ENCODE results near the gene ZNF500.

Gene ZNF500

DNA sequence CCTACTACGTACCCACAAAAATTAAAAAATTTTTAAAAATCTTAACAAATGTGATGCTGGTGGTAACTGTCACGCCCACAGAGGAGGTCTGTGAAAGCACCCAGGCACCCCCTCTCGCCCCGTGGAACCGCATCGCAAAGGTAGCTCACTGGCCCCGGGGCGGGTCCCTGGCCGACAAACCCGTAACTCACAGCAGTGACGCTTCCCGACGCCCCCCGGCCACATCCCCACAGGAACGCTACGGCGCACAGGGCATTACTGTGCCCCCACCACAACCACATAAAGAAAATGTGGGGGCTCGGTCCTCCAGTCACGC lies 33.3 kb downstream of the ZNF500 start:
- TF ChIP-seq, protein P1, sequence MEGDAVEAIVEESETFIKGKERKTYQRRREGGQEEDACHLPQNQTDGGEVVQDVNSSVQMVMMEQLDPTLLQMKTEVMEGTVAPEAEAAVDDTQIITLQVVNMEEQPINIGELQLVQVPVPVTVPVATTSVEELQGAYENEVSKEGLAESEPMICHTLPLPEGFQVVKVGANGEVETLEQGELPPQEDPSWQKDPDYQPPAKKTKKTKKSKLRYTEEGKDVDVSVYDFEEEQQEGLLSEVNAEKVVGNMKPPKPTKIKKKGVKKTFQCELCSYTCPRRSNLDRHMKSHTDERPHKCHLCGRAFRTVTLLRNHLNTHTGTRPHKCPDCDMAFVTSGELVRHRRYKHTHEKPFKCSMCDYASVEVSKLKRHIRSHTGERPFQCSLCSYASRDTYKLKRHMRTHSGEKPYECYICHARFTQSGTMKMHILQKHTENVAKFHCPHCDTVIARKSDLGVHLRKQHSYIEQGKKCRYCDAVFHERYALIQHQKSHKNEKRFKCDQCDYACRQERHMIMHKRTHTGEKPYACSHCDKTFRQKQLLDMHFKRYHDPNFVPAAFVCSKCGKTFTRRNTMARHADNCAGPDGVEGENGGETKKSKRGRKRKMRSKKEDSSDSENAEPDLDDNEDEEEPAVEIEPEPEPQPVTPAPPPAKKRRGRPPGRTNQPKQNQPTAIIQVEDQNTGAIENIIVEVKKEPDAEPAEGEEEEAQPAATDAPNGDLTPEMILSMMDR (IDR thresholded peaks at IDR 0.05; ENCODE audit: low read length, missing control alignments), result no peak
- DNase-seq (ENCODE audit: low read depth), result no peak
- peak overlapping the region; percentile 91 for H3K4me3 ChIP-seq (replicated peaks; ENCODE audit: low read depth, low read length)

DNA sequence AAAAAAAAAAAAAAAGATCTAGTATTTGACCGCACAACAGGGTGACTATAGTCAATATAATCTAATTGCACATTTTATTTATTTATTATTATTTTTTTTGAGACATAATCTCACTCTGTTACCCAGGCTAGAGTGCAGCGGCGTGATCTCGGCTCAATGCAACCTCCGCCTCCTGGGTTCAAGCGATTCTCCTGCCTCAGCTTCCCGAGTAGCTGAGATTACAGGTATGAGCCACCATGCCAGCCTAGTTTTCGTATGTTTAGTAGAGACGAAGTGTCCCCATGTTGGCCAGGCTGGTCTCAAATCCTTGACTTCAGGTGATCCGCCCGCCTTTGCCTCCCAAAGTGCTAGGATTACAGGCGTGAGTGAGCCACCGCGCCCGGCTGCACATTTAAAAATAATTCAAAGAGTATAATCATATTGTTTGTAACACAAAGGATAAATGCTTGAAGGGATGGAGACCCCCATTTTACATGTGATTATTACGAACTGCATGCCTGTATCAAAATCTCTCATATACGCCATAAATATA lies 33.7 kb downstream of the ZNF500 start:
- TF ChIP-seq, protein P1 (IDR thresholded peaks at IDR 0.05; ENCODE audit: low read length, missing control alignments), result no peak
- peak overlapping the region; percentile 91 for H3K4me3 ChIP-seq (replicated peaks; ENCODE audit: low read depth, low read length)
- DNase-seq (ENCODE audit: low read depth), result no peak

DNA sequence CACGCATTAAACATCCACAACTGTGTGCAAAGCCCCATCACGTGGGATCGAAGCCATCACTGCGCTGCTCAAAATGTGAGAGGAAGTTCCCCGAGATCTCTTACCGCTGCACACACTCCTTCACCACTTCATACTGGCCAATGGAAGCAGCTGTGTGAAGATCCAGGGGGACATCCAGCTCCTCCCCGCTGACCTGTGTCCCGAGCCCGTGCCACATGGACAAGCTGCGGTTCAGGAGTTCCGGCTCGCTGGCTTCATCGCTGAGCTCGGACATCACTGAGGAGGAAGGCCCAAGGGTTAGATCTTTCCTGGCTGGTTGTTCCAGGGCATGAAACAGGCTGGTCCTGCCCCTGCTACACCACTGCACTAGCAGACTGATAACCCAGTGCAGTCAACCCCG lies 37.1 kb downstream of the ZNF500 start:
- no peak for DNase-seq (ENCODE audit: low read depth)
- H3K4me3 ChIP-seq (replicated peaks; ENCODE audit: low read depth, low read length), result no peak overlapping the region
- TF ChIP-seq, protein P1 (IDR thresholded peaks at IDR 0.05; ENCODE audit: low read length, missing control alignments), result no peak

DNA sequence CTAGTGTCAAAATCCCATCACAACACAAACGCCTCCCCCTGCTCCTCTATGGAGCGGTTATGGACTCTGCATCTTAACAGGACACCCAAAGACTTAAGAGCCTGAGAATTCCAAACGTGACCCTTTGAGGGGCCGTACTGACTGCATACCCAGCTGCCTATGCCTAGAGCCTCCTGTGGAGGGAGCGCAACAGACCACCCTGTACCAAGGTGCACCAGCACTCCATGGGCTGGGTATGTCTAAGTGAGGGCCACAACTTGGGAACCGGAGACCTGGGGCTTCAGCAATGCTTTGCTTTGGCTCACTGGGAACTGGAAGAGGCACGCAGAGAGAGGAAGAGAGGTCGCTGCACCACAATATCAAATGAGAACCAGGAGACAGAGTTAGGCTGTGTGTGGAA lies 38.3 kb downstream of the ZNF500 start:
- DNase-seq (ENCODE audit: low read depth), result no peak
- no peak overlapping the region for H3K4me3 ChIP-seq (replicated peaks; ENCODE audit: low read depth, low read length)
- TF ChIP-seq, protein P1 (IDR thresholded peaks at IDR 0.05; ENCODE audit: low read length, missing control alignments), result no peak

DNA sequence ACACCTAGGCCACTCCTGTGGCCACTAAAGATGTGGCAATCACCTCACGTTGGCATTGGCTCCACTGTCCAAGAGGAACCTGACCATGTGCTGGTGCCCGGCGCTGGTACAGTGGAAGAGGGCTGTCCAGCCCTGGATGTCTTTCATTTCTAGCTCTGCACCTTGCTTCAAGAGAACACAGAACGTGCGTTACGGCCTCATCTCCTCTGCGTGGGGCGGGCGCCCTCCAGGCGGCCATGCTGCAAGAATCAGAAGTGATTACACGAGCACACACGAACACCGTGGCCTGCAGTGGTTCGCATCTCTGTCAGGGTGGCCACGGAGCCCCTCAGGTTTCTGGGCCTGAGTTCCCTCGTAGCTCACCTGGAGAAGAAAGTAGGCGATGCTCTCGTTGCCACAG lies 40.3 kb downstream of the ZNF500 start:
- DNase-seq (ENCODE audit: low read depth), result no peak
- TF ChIP-seq, protein P1 (IDR thresholded peaks at IDR 0.05; ENCODE audit: low read length, missing control alignments), result no peak
- H3K4me3 ChIP-seq (replicated peaks; ENCODE audit: low read depth, low read length), result no peak overlapping the region

DNA sequence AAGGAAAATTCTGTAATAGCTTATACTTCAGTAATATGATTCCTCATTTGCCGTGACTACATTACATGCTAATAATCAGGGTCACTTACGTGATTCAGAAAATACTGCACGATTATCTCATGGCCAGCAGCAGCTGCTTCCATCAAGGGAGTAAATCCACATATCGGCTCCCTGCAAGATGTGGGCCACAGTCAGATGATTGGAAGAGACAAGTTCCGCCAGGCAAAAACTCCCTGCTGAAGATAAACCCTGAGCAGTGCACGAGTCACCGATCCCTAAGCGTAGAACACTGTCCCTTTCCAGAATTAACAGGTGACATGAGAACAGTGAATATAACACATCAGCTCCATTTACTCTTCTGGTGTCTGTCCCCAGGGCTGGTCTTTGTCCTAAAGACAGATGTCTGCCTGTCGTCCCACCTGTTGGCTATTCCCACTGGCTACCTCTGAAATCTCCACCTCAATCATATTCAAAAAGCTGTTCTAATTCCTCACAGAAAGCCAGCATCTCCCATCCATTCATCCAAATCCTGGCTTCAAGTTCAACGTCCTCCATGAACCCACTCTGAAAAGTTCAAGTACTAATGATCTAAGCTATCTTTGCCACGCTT lies 42.2 kb downstream of the ZNF500 start:
- no peak for DNase-seq (ENCODE audit: low read depth)
- TF ChIP-seq, protein P1 (IDR thresholded peaks at IDR 0.05; ENCODE audit: low read length, missing control alignments), result no peak
- H3K4me3 ChIP-seq (replicated peaks; ENCODE audit: low read depth, low read length), result no peak overlapping the region
